ENCODE data around the gene EMC9. TPM values are rescaled to one million over a fixed set of nuclear protein-coding genes. Genes with fewer than 3 reads are reported as not detected.

Gene EMC9
- total RNA-seq, 1 donor from 2014 or later, result 25.3 TPM

- no peak for DNase-seq (ENCODE audit: low spot score)
Observed at GRCh38 chr14:24149302-24149969, 8.0 kb upstream of the EMC9 start.

DNA sequence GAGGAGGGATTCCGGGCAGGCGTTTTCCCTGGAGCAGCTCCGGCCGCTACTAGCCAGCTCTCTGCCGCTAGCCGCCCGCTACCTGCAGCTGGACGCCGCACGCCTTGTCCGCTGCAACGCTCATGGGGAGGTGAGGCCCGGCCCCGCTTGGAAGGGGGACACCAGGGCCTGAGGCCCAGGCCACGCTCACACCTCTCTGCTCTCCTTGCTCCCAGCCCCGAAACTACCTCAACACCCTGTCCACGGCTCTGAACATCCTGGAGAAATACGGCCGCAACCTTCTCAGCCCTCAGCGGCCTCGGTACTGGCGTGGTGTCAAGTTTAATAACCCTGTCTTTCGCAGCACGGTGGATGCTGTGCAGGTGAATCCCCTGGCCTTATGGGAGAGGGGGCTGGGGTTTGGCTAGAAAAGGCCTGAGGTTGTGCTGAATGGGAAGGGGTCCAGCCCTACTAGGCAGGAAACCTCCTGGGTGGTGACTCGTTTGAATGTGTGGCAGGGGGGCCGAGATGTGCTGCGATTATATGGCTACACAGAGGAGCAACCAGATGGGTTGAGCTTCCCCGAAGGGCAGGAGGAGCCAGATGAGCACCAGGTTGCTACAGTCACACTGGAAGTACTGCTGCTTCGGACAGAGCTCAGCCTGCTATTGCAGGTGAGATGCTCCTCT lies 6.5 kb upstream of the EMC9 start:
- DNase-seq (ENCODE audit: low spot score), result no peak

DNA sequence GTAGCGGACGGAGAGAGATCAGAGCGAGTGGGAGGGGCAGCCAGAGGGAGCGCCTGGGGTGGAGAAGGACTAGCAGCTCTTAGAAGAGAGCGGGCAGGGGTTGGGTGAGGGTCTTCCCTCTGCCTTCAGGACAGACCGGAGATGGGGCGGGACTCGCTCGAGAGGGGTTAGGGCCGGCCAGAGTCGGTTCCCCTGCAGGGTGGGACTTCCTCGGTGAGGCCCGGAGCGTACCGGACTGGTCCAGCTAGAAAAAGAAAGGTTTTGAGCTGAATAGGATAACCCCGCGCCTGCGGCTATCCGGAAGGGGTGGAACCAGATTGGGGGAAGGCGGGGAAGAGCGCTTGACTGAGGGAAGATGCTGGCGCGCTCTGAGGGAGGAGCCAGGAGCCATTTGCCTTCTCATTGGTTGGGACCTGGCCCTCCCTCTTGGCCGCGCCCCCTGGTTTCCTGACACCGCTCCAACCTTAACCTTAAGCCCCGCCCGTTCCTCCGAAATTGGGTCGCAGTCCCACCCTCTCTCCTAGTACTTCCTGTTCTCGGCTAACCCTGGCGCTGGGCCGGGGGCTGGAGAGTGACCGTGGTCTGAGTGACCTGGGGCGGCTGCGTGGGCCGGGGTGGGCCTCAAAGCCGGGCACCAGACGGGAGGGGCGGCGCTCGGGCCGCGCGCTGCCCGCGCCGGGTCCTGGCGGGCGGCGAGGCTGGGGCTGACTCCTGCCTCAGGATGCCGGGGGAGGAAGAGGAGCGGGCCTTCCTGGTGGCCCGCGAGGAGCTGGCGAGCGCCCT lies 5.8 kb upstream of the EMC9 start, which contains the start of gene RNF31:
Gene RNF31 (plus strand): TSS at position 521 of the 783 bp plus-strand sequence. CDS start 201 bp downstream, at position 722.
- DNase-seq (ENCODE audit: low spot score), result peak; percentile 99

DNA sequence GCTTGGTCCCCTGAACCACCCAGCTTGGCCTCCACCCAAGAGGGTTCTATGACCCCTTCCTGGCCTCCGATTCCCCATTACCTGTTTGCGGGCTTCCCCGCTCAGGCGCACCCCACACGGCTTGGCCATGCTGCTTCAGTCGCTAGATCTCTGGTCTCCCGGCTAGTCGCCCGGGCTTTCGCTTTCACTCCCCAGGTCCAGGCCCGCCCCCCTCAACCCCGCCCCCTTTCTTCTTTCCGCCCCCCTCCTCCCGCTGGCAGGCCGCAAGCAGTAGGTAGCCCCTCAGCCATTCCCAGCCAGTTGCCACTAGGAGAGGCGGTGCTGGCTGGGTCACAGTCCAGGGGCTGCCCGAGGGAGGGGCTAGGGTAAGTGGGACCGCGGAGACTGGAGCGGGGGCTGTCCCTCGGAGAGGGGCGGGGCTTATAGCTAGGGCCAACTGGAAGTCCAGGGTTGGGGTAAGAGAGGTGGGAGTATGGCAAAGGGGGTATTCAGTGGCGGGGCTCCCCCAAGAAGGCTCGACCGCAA lies 5.1 kb upstream of the EMC9 start, which contains the start of gene PSME2:
Gene PSME2 (minus strand): TSS at position 158 of the 525 bp plus-strand sequence. CDS start 29 bp downstream, at position 129.
- DNase-seq (ENCODE audit: low spot score), result peak; percentile 96

DNA sequence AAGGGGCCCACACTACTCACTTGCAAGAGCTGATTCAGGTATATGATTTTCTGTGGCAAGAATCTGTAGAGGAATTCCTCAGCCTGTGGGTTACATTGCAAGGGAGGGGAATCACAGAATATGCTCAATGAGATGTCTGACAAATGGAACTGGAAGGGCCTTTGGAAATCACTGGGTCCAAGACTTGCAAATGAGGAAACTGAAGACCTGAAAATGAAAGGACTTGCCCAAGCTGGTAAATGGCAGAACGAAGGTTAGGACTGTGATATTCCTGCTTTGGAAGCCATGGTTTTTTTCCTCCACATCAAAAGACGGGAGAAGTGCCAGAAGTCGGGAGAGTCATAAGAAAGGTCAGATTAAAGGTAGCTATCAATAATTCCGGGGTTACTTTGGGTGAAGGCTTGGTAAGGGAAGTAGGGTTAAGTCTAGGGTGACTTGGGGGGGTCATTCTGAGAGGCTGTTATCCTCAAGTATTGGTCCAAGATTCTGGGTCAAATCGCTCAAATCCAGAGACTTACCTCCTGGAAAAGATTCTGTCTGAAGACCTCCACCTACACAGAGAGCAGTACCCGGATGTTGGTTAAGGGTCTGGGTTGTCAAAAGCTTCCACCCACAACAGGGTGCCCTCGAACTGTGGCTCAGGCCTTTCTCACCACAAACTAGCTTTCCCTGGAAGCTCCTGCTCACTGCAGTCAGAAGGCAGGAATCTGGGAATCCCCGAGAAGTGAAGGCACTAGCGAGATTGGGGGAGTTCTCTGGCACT lies 4.5 kb upstream of the EMC9 start:
- DNase-seq (ENCODE audit: low spot score), result no peak

- no peak for DNase-seq (ENCODE audit: low spot score)
Observed at GRCh38 chr14:24145219-24145618, 3.8 kb upstream of the EMC9 start.

DNA sequence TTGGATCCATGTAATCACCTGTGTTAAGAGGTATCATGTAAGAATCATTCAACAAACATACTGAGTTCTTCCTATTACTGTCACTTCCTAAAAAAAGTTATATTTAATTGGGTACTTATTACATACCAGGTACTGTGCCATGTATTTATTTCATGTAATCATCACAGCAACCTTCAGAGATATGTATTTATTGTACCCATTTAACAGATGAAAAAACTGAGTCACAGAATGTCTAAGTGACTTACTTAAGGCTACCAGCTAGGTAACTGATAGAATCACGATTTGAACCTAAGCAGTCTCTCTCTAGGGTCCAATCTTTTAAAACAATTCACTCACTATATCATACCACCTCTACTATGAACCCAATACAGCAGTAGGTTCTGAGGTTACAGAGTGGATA lies 3.1 kb upstream of the EMC9 start:
- no peak for DNase-seq (ENCODE audit: low spot score)

GRCh38 chr14:24143511-24143910 lies 2.1 kb upstream of the EMC9 start:
- DNase-seq (ENCODE audit: low spot score), result no peak

- DNase-seq (ENCODE audit: low spot score), result no peak
Observed at GRCh38 chr14:24139272-24139934, 2.0 kb downstream of the EMC9 start.

GRCh38 chr14:24138396-24139271 lies 2.8 kb downstream of the EMC9 start:
- no peak for DNase-seq (ENCODE audit: low spot score)

GRCh38 chr14:24137529-24138395 lies 3.6 kb downstream of the EMC9 start:
- no peak for DNase-seq (ENCODE audit: low spot score)

GRCh38 chr14:24136684-24137528 lies 4.5 kb downstream of the EMC9 start:
- DNase-seq (ENCODE audit: low spot score), result no peak

- peak; percentile 91 for DNase-seq (ENCODE audit: low spot score)
Observed at GRCh38 chr14:24135834-24136683, 5.3 kb downstream of the EMC9 start, which contains the start of gene PSME1. TSS of gene PSME1 (plus strand) at chr14:24136194. CDS start at chr14:24136263, 69 bp downstream.

GRCh38 chr14:24135584-24135833 lies 5.9 kb downstream of the EMC9 start:
- DNase-seq (ENCODE audit: low spot score), result no peak

DNA sequence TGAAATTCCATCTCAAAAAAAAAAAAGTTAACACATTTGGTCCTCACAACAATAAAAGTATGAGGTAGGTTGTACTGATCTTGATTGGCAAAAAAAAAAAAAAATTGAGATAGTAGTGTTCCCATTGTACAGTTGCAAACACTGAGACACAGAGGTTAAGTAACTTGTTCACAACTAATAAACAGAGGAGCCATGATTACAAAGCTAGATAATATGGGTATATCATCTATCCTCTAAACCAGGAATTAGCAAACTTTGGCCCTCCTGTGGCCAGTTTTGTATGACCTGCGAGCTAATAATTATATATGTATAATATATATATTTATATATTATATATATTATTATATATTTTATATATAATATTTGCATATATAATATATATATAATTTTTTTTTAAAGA lies 7.7 kb downstream of the EMC9 start:
- DNase-seq (ENCODE audit: low spot score), result no peak

DNA sequence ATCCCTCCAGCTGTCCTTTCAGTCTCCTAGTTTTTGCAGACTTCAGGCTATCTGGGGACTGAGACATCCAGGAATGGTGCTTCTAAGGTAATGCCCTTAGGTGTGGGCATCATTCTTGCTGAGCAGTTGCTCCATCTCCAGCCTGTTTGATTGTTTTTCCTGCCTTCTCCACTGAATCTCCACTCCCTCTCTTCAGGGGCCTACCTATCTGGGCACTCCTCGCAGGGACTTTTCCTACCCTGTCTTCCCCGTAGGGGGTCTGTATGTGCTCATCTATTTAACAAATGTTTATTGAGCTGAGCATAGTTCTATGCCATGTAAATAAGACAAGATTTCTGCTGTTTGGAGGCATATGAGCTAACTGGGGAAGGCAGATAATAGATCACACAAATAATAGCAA lies 8.4 kb downstream of the EMC9 start:
- no peak for DNase-seq (ENCODE audit: low spot score)

GRCh38 chr14:24132061-24132685 lies 9.2 kb downstream of the EMC9 start:
- DNase-seq (ENCODE audit: low spot score), result no peak

Data from umbilical cord (tissue), 2 donors.